Measurements from ENCODE around the gene TPI1.

Gene TPI1

GRCh38 chr12:6840330-6840729, 27.0 kb upstream of the TPI1 start:
- no peak overlapping the region for H3K27ac ChIP-seq (ENCODE audit: low read depth, low read length)
- H3K9me3 ChIP-seq (ENCODE audit: low read length), result no peaks in the 10 kb centered on the region
- H3K36me3 ChIP-seq (ENCODE audit: insufficient read depth, low read length), result peaks cover 39% of the 10 kb centered on the region
- H3K27me3 ChIP-seq (ENCODE audit: control insufficient read depth in 1 of 2, insufficient read depth in 2 of 2, low read length in 2 of 2), result no peaks in the 10 kb centered on the region
- H3K4me1 ChIP-seq (ENCODE audit: insufficient read depth, low read length), result no peaks in the 10 kb centered on the region
- no peak overlapping the region for H3K4me3 ChIP-seq (ENCODE audit: low read depth in 1 of 2, low read length in 2 of 2)
- no peak overlapping the region for H3K9ac ChIP-seq (ENCODE audit: low read length)

GRCh38 chr12:6840761-6841515, 26.4 kb upstream of the TPI1 start, which contains the start of gene GNB3:
TSS of gene GNB3 (plus strand) at chr12:6840925. CDS start at chr12:6841288, 363 bp downstream.
- H3K36me3 ChIP-seq (ENCODE audit: insufficient read depth, low read length), result peaks cover 41% of the 10 kb centered on the region

GRCh38 chr12:6842075-6842474, 25.3 kb upstream of the TPI1 start:
- no peaks in the 10 kb centered on the region for H3K9me3 ChIP-seq (ENCODE audit: low read length)
- H3K27me3 ChIP-seq (ENCODE audit: control insufficient read depth in 1 of 2, insufficient read depth in 2 of 2, low read length in 2 of 2), result no peaks in the 10 kb centered on the region
- no peak overlapping the region for H3K27ac ChIP-seq (ENCODE audit: low read depth, low read length)
- no peak overlapping the region for H3K9ac ChIP-seq (ENCODE audit: low read length)
- no peaks in the 10 kb centered on the region for H3K4me1 ChIP-seq (ENCODE audit: insufficient read depth, low read length)
- H3K36me3 ChIP-seq (ENCODE audit: insufficient read depth, low read length), result peaks cover 44% of the 10 kb centered on the region
- H3K4me3 ChIP-seq (ENCODE audit: low read depth in 1 of 2, low read length in 2 of 2), result no peak overlapping the region

More at GRCh38 chr12:6840761-6841515, 26.4 kb upstream of the TPI1 start, which contains the start of gene GNB3:
- Histone ChIP-seq H3K27ac (ENCODE audit: low read depth, low read length) (no peak within 1 kb of the TSS), H3K4me3 (ENCODE audit: low read depth in 1 of 2, low read length in 2 of 2) (no peak within 1 kb of the TSS), H3K4me1 (ENCODE audit: insufficient read depth, low read length) (no peaks in the 10 kb centered on the region), H3K27me3 (ENCODE audit: control insufficient read depth in 1 of 2, insufficient read depth in 2 of 2, low read length in 2 of 2) (no peaks in the 10 kb centered on the region), H3K9ac (ENCODE audit: low read length) (no peak within 1 kb of the TSS), H3K9me3 (ENCODE audit: low read length) (no peaks in the 10 kb centered on the region)

- Histone ChIP-seq H3K27ac (ENCODE audit: low read depth, low read length) (no peak overlapping the region), H3K27me3 (ENCODE audit: control insufficient read depth in 1 of 2, insufficient read depth in 2 of 2, low read length in 2 of 2) (no peaks in the 10 kb centered on the region), H3K36me3 (ENCODE audit: insufficient read depth, low read length) (peaks cover 42% of the 10 kb centered on the region), H3K9me3 (ENCODE audit: low read length) (no peaks in the 10 kb centered on the region), H3K4me1 (ENCODE audit: insufficient read depth, low read length) (no peaks in the 10 kb centered on the region), H3K9ac (ENCODE audit: low read length) (no peak overlapping the region), H3K4me3 (ENCODE audit: low read depth in 1 of 2, low read length in 2 of 2) (no peak overlapping the region)
Measured at GRCh38 chr12:6843118-6843902, 24.0 kb upstream of the TPI1 start.

GRCh38 chr12:6845395-6845794, 21.9 kb upstream of the TPI1 start:
- Histone ChIP-seq H3K4me3 (ENCODE audit: low read depth in 1 of 2, low read length in 2 of 2) (no peak overlapping the region), H3K27ac (ENCODE audit: low read depth, low read length) (no peak overlapping the region), H3K9me3 (ENCODE audit: low read length) (no peaks in the 10 kb centered on the region), H3K27me3 (ENCODE audit: control insufficient read depth in 1 of 2, insufficient read depth in 2 of 2, low read length in 2 of 2) (no peaks in the 10 kb centered on the region), H3K36me3 (ENCODE audit: insufficient read depth, low read length) (peaks cover 28% of the 10 kb centered on the region), H3K4me1 (ENCODE audit: insufficient read depth, low read length) (no peaks in the 10 kb centered on the region), H3K9ac (ENCODE audit: low read length) (no peak overlapping the region)

GRCh38 chr12:6846316-6846869, 20.9 kb upstream of the TPI1 start:
- H3K27ac ChIP-seq (ENCODE audit: low read depth, low read length), result no peak overlapping the region
- H3K4me3 ChIP-seq (ENCODE audit: low read depth in 1 of 2, low read length in 2 of 2), result no peak overlapping the region
- no peak overlapping the region for H3K9ac ChIP-seq (ENCODE audit: low read length)
- H3K36me3 ChIP-seq (ENCODE audit: insufficient read depth, low read length), result peaks cover 28% of the 10 kb centered on the region
- H3K4me1 ChIP-seq (ENCODE audit: insufficient read depth, low read length), result peaks cover 4% of the 10 kb centered on the region
- no peaks in the 10 kb centered on the region for H3K9me3 ChIP-seq (ENCODE audit: low read length)
- H3K27me3 ChIP-seq (ENCODE audit: control insufficient read depth in 1 of 2, insufficient read depth in 2 of 2, low read length in 2 of 2), result no peaks in the 10 kb centered on the region

GRCh38 chr12:6847676-6848075, 19.7 kb upstream of the TPI1 start:
- Histone ChIP-seq H3K36me3 (ENCODE audit: insufficient read depth, low read length) (peaks cover 28% of the 10 kb centered on the region), H3K9ac (ENCODE audit: low read length) (no peak overlapping the region), H3K4me1 (ENCODE audit: insufficient read depth, low read length) (peaks cover 5% of the 10 kb centered on the region), H3K9me3 (ENCODE audit: low read length) (no peaks in the 10 kb centered on the region), H3K27me3 (ENCODE audit: control insufficient read depth in 1 of 2, insufficient read depth in 2 of 2, low read length in 2 of 2) (no peaks in the 10 kb centered on the region), H3K27ac (ENCODE audit: low read depth, low read length) (no peak overlapping the region), H3K4me3 (ENCODE audit: low read depth in 1 of 2, low read length in 2 of 2) (no peak overlapping the region)

- Histone ChIP-seq H3K4me3 (ENCODE audit: low read depth in 1 of 2, low read length in 2 of 2) (no peak overlapping the region), H3K27ac (ENCODE audit: low read depth, low read length) (no peak overlapping the region), H3K9ac (ENCODE audit: low read length) (no peak overlapping the region), H3K27me3 (ENCODE audit: control insufficient read depth in 1 of 2, insufficient read depth in 2 of 2, low read length in 2 of 2) (no peaks in the 10 kb centered on the region), H3K36me3 (ENCODE audit: insufficient read depth, low read length) (peaks cover 25% of the 10 kb centered on the region), H3K4me1 (ENCODE audit: insufficient read depth, low read length) (peaks cover 21% of the 10 kb centered on the region), H3K9me3 (ENCODE audit: low read length) (no peaks in the 10 kb centered on the region)
Measured at GRCh38 chr12:6849427-6849826, 17.9 kb upstream of the TPI1 start.

GRCh38 chr12:6849976-6850560, 17.3 kb upstream of the TPI1 start:
- H3K27ac ChIP-seq (ENCODE audit: low read depth, low read length), result no peak overlapping the region
- H3K4me3 ChIP-seq (ENCODE audit: low read depth in 1 of 2, low read length in 2 of 2), result no peak overlapping the region
- no peaks in the 10 kb centered on the region for H3K9me3 ChIP-seq (ENCODE audit: low read length)
- H3K36me3 ChIP-seq (ENCODE audit: insufficient read depth, low read length), result peaks cover 19% of the 10 kb centered on the region
- H3K9ac ChIP-seq (ENCODE audit: low read length), result no peak overlapping the region
- peaks cover 21% of the 10 kb centered on the region for H3K4me1 ChIP-seq (ENCODE audit: insufficient read depth, low read length)
- H3K27me3 ChIP-seq (ENCODE audit: control insufficient read depth in 1 of 2, insufficient read depth in 2 of 2, low read length in 2 of 2), result no peaks in the 10 kb centered on the region

GRCh38 chr12:6850796-6851152, 16.6 kb upstream of the TPI1 start:
- Histone ChIP-seq H3K4me1 (ENCODE audit: insufficient read depth, low read length) (peaks cover 21% of the 10 kb centered on the region), H3K9ac (ENCODE audit: low read length) (no peak overlapping the region), H3K27me3 (ENCODE audit: control insufficient read depth in 1 of 2, insufficient read depth in 2 of 2, low read length in 2 of 2) (no peaks in the 10 kb centered on the region), H3K4me3 (ENCODE audit: low read depth in 1 of 2, low read length in 2 of 2) (peak overlapping the region in 1 of 2 donors; percentile 82), H3K27ac (ENCODE audit: low read depth, low read length) (no peak overlapping the region), H3K9me3 (ENCODE audit: low read length) (no peaks in the 10 kb centered on the region), H3K36me3 (ENCODE audit: insufficient read depth, low read length) (peaks cover 25% of the 10 kb centered on the region)

- Histone ChIP-seq H3K27me3 (ENCODE audit: control insufficient read depth in 1 of 2, insufficient read depth in 2 of 2, low read length in 2 of 2) (no peaks in the 10 kb centered on the region), H3K9me3 (ENCODE audit: low read length) (no peaks in the 10 kb centered on the region), H3K9ac (ENCODE audit: low read length) (peak within 1 kb of the TSS; percentile 50), H3K27ac (ENCODE audit: low read depth, low read length) (peak within 1 kb of the TSS; percentile 94), H3K4me3 (ENCODE audit: low read depth in 1 of 2, low read length in 2 of 2) (peak within 1 kb of the TSS; percentile 64 to 82), H3K36me3 (ENCODE audit: insufficient read depth, low read length) (peaks cover 25% of the 10 kb centered on the region), H3K4me1 (ENCODE audit: insufficient read depth, low read length) (peaks cover 21% of the 10 kb centered on the region)
Measured at GRCh38 chr12:6851153-6851920, 16.0 kb upstream of the TPI1 start, which contains the start of gene CDCA3. TSS of gene CDCA3 (minus strand) at chr12:6851286. CDS start at chr12:6850952, 334 bp downstream.
